IPS-18c (cell line): ENCODE data around the gene ST3GAL3.

Experiments used
- H3K4me3 ChIP-seq: 2 replicates; pipeline ENCODE4 v1.7.0; 2013; ENCODE audit warnings: low read depth, mild to moderate bottlenecking, low read length, moderate library complexity; ENCODE audit not compliant: insufficient read depth
- H3K9me3 ChIP-seq: one replicate; pipeline ENCODE4 v1.6.1; 2013; ENCODE audit warnings: mild to moderate bottlenecking, low read length, moderate library complexity; ENCODE audit not compliant: control insufficient read depth, insufficient read depth

ST3GAL3 gene

GRCh38 chr1:43925846-43926245 is 218.5 kb downstream of the ST3GAL3 start:
- no peaks in the 10 kb centered on the region for H3K9me3 ChIP-seq
- no peak overlapping the region for H3K4me3 ChIP-seq

GRCh38 chr1:43930168-43930948 is 223.0 kb downstream of the ST3GAL3 start:
- H3K4me3 ChIP-seq = no peak overlapping the region
- no peaks in the 10 kb centered on the region for H3K9me3 ChIP-seq

GRCh38 chr1:43930949-43931275 is 223.6 kb downstream of the ST3GAL3 start:
- H3K4me3 ChIP-seq = no peak overlapping the region

GRCh38 chr1:43931711-43932660 is 224.7 kb downstream of the ST3GAL3 start:
- Histone ChIP-seq H3K4me3 (no peak overlapping the region), H3K9me3 (no peaks in the 10 kb centered on the region)

More at GRCh38 chr1:43930949-43931275, 223.6 kb downstream of the ST3GAL3 start:
- H3K9me3 ChIP-seq = no peaks in the 10 kb centered on the region

- Histone ChIP-seq H3K4me3 (peak overlapping the region; percentile 80), H3K9me3 (no peaks in the 10 kb centered on the region)
Measured at GRCh38 chr1:43932786-43933385, 225.6 kb downstream of the ST3GAL3 start.

GRCh38 chr1:43933386-43934100 is 226.2 kb downstream of the ST3GAL3 start, which contains the start of gene ARTN:
Gene ARTN (plus strand): TSS chr1:43933801. CDS start chr1:43935657, 1,856 bp downstream.
- Histone ChIP-seq H3K4me3 (peak within 1 kb of the TSS; percentile 80), H3K9me3 (no peaks in the 10 kb centered on the region)

GRCh38 chr1:43934101-43934985 is 227.0 kb downstream of the ST3GAL3 start:
- H3K9me3 ChIP-seq = no peaks in the 10 kb centered on the region
- peak overlapping the region; percentile 80 for H3K4me3 ChIP-seq

- Histone ChIP-seq H3K9me3 (no peaks in the 10 kb centered on the region), H3K4me3 (no peak overlapping the region)
Measured at GRCh38 chr1:43934986-43935324, 227.6 kb downstream of the ST3GAL3 start.

- peak overlapping the region; percentile 49 for H3K4me3 ChIP-seq
- H3K9me3 ChIP-seq = no peaks in the 10 kb centered on the region
Measured at GRCh38 chr1:43935711-43936427, 228.5 kb downstream of the ST3GAL3 start.

- no peaks in the 10 kb centered on the region for H3K9me3 ChIP-seq
- H3K4me3 ChIP-seq = peak overlapping the region; percentile 63
Measured at GRCh38 chr1:43936431-43937151, 229.3 kb downstream of the ST3GAL3 start.

GRCh38 chr1:43937179-43937865 is 230.0 kb downstream of the ST3GAL3 start:
- Histone ChIP-seq H3K4me3 (no peak overlapping the region), H3K9me3 (no peaks in the 10 kb centered on the region)

- H3K9me3 ChIP-seq = no peaks in the 10 kb centered on the region
- no peak overlapping the region for H3K4me3 ChIP-seq
Measured at GRCh38 chr1:43938383-43938782, 231.0 kb downstream of the ST3GAL3 start.

- Histone ChIP-seq H3K9me3 (no peaks in the 10 kb centered on the region), H3K4me3 (0 out of 2 replicates have a peak overlapping the region, but pooled peaks have one; percentile 20)
Measured at GRCh38 chr1:43938892-43939587, 231.7 kb downstream of the ST3GAL3 start.

GRCh38 chr1:43942411-43942810 is 235.1 kb downstream of the ST3GAL3 start:
- H3K9me3 ChIP-seq = peaks cover 2% of the 10 kb centered on the region
- no peak overlapping the region for H3K4me3 ChIP-seq
